ENCODE measurements around the gene HOXB7. TPM values are rescaled to one million over a fixed set of nuclear protein-coding genes. Genes with fewer than 3 reads are reported as not detected.

Gene HOXB7
- total RNA-seq, 1 experiment from 2014 or later: not detected

- POLR2A ChIA-PET: no interaction called here
- Mint-ChIP-seq H3K4me3 (peak overlapping the region; percentile 43), H3K36me3 (no peaks in the 10 kb centered on the region), H3K27ac (no peak overlapping the region), H3K9me3 (no peaks in the 10 kb centered on the region), H3K27me3 (ENCODE audit: low read depth) (peaks cover 38% of the 10 kb centered on the region; the same call in 1 of the 2 replicates), H3K4me1 (peaks cover 40% of the 10 kb centered on the region)
- CTCF ChIA-PET: interaction anchor here (0.6 kb wide), 1 partner anchor 25 kb away, joined by 5 read pairs; no protein-coding TSS in a partner anchor
- ATAC-seq: no peak
- no peak for DNase-seq (ENCODE audit: low spot score)
- no peak for TF ChIP-seq E2F5 (CRISPR knock-in tag; IDR thresholded peaks at IDR 0.05)
- TF ChIP-seq ETV6 (CRISPR knock-in tag; IDR thresholded peaks at IDR 0.05): no peak
- no peak for TF ChIP-seq TEAD4 (CRISPR knock-in tag; IDR thresholded peaks at IDR 0.05)
Observed at GRCh38 chr17:48576479-48577309, 34.1 kb downstream of the HOXB7 start.

- POLR2A ChIA-PET: no interaction called here
- no peaks in the 10 kb centered on the region for H3K9me3 Mint-ChIP-seq
- ATAC-seq: no peak
Observed at GRCh38 chr17:48575673-48576478, 34.9 kb downstream of the HOXB7 start.

GRCh38 chr17:48575066-48575582 lies 35.7 kb downstream of the HOXB7 start:
- ATAC-seq (no peak), DNase-seq (ENCODE audit: low spot score) (no peak)
- H3K4me1 Mint-ChIP-seq: peaks cover 45% of the 10 kb centered on the region
- ChIA-PET CTCF (interaction anchor here (0.5 kb wide), 1 partner anchor 104 kb away, joined by 4 read pairs; no protein-coding TSS in a partner anchor), POLR2A (no interaction called here)
- H3K36me3 Mint-ChIP-seq: no peaks in the 10 kb centered on the region
- H3K9me3 Mint-ChIP-seq: no peaks in the 10 kb centered on the region
- peaks cover 22% of the 10 kb centered on the region; the same call in 1 of the 2 replicates for H3K27me3 Mint-ChIP-seq (ENCODE audit: low read depth)
- H3K4me3 Mint-ChIP-seq: no peak overlapping the region
- H3K27ac Mint-ChIP-seq: no peak overlapping the region
- TF ChIP-seq ATF6 (CRISPR knock-in tag; IDR thresholded peaks at IDR 0.05) (no peak), ZNF281 (CRISPR knock-in tag; IDR thresholded peaks at IDR 0.05) (no peak), ZNF416 (CRISPR knock-in tag; IDR thresholded peaks at IDR 0.05) (no peak), AFF4 (CRISPR knock-in tag; IDR thresholded peaks at IDR 0.05; ENCODE audit: borderline replicate concordance) (no peak), HMGXB4 (CRISPR knock-in tag; IDR thresholded peaks at IDR 0.05) (no peak), NR3C1 (CRISPR knock-in tag; conservative IDR thresholded peaks at IDR 0.05; ENCODE audit: low read depth) (no peak), RORB (CRISPR knock-in tag; IDR thresholded peaks at IDR 0.05) (no peak), NFE2L1 (CRISPR knock-in tag; IDR thresholded peaks at IDR 0.05) (no peak), RELA (CRISPR knock-in tag; IDR thresholded peaks at IDR 0.05; ENCODE audit: borderline replicate concordance) (no peak)

More at GRCh38 chr17:48575673-48576478, 34.9 kb downstream of the HOXB7 start:
- no peak for TF ChIP-seq IRF2 (CRISPR knock-in tag; IDR thresholded peaks at IDR 0.05; ENCODE audit: borderline replicate concordance, low read depth)
- no peak for TF ChIP-seq GABPB1 (CRISPR knock-in tag; IDR thresholded peaks at IDR 0.05)
- no peak for TF ChIP-seq NFYB (CRISPR knock-in tag; conservative IDR thresholded peaks at IDR 0.05; ENCODE audit: low read depth)
- no peak for TF ChIP-seq OVOL2 (CRISPR knock-in tag; IDR thresholded peaks at IDR 0.05; ENCODE audit: borderline replicate concordance)
- no peak for TF ChIP-seq SMAD4 (CRISPR knock-in tag; IDR thresholded peaks at IDR 0.05)
- TF ChIP-seq FOXP1 (CRISPR knock-in tag; IDR thresholded peaks at IDR 0.05; ENCODE audit: borderline replicate concordance): no peak
- no peak for TF ChIP-seq TCF7 (CRISPR knock-in tag; IDR thresholded peaks at IDR 0.05; ENCODE audit: low read depth)
- TF ChIP-seq MLX (CRISPR knock-in tag; IDR thresholded peaks at IDR 0.05): no peak
- no peak for TF ChIP-seq ZNF232 (CRISPR knock-in tag; IDR thresholded peaks at IDR 0.05)
- CTCF ChIA-PET: no interaction called here
- Mint-ChIP-seq H3K27me3 (ENCODE audit: low read depth) (peaks cover 29% of the 10 kb centered on the region; the same call in 1 of the 2 replicates), H3K36me3 (no peaks in the 10 kb centered on the region), H3K4me1 (peaks cover 39% of the 10 kb centered on the region), H3K4me3 (no peak overlapping the region), H3K27ac (no peak overlapping the region)
- no peak for DNase-seq (ENCODE audit: low spot score)
